Keratinocyte (primary cell): ENCODE measurements around the gene ZBTB20. TPM values are rescaled to one million over a fixed set of nuclear protein-coding genes. Genes with fewer than 3 reads are reported as not detected.

Experiments used
- DNase-seq: peaks from one replicate; pipeline ENCODE4 v3.0.0-alpha.2; 2011; ENCODE audit warnings: low read depth, missing footprints, low spot score
- FAIRE-seq: peaks from 2 replicates; lab custom pipeline; 2011; peaks lifted over from hg19 to GRCh38; lab: Jason Lieb, UNC
- H2AFZ ChIP-seq: 2 replicates; pipeline ENCODE4 v1.6.0; 2012; ENCODE audit warnings: low read length, control low read depth, inconsistent platforms; ENCODE audit not compliant: control insufficient read depth
- H3K27ac ChIP-seq: 2 replicates; pipeline ENCODE4 v1.5.1; 2011; ENCODE audit warnings: low read length; ENCODE audit not compliant: control insufficient read depth, insufficient read depth
- H3K27me3 ChIP-seq: 3 replicates; pipeline ENCODE4 v1.6.0; 2011; ENCODE audit warnings: low read length; ENCODE audit not compliant: control insufficient read depth, insufficient read depth; ENCODE audit errors: extremely low read depth
- H3K36me3 ChIP-seq, 2 experiments: 2 replicates in 1 of 2; 3 replicates in 1 of 2; pipeline ENCODE4 v1.5.1; 2011; ENCODE audit warnings: low read length in 2 of 2, mild to moderate bottlenecking in 1 of 2; ENCODE audit not compliant: control insufficient read depth in 2 of 2, insufficient read depth in 2 of 2; ENCODE audit errors: extremely low read depth in 1 of 2
- H3K4me1 ChIP-seq: 3 replicates; pipeline ENCODE4 v1.5.1; 2011; ENCODE audit warnings: low read length; ENCODE audit not compliant: control insufficient read depth, insufficient read depth; ENCODE audit errors: extremely low read depth
- H3K4me2 ChIP-seq: 3 replicates; pipeline ENCODE4 v1.6.0; 2011; ENCODE audit warnings: low read depth, low read length; ENCODE audit not compliant: control insufficient read depth, insufficient read depth; ENCODE audit errors: extremely low read depth
- H3K4me3 ChIP-seq, 3 experiments: fragments of 200-600 bp in 1 of 3; sonication (generic) in 1 of 3; 2 replicates in 2 of 3; 3 replicates in 1 of 3; pipeline ENCODE4 v1.5.1; 2011 to 2016; ENCODE audit warnings: low read length in 3 of 3, mild to moderate bottlenecking in 3 of 3, control low read depth in 2 of 3, inconsistent platforms in 1 of 3, low read depth in 1 of 3, mixed read lengths in 1 of 3, mixed run types in 1 of 3, moderate library complexity in 1 of 3; ENCODE audit not compliant: control insufficient read depth in 2 of 3, insufficient read depth in 2 of 3; ENCODE audit errors: extremely low read depth in 1 of 3
- H3K79me2 ChIP-seq: 2 replicates; pipeline ENCODE4 v1.6.0; 2012; ENCODE audit warnings: low read length; ENCODE audit not compliant: control insufficient read depth, insufficient read depth
- H3K9ac ChIP-seq: 3 replicates; pipeline ENCODE4 v1.6.0; 2011; ENCODE audit warnings: low read length; ENCODE audit not compliant: control insufficient read depth, insufficient read depth; ENCODE audit errors: extremely low read depth
- H3K9me1 ChIP-seq: 3 replicates; pipeline ENCODE4 v1.6.0; 2011; ENCODE audit warnings: low read length; ENCODE audit not compliant: control insufficient read depth, insufficient read depth; ENCODE audit errors: extremely low read depth
- H3K9me3 ChIP-seq: 2 replicates; pipeline ENCODE4 v1.5.1; 2012; ENCODE audit warnings: low read depth, low read length; ENCODE audit not compliant: control insufficient read depth
- H4K20me1 ChIP-seq: 3 replicates; pipeline ENCODE4 v1.6.0; 2011; ENCODE audit warnings: low read length; ENCODE audit not compliant: control insufficient read depth, insufficient read depth; ENCODE audit errors: extremely low read depth
- EZH2 ChIP-seq: IDR thresholded peaks from one replicate; pipeline ENCODE4 v1.6.1; 2012; ENCODE audit warnings: inconsistent platforms, mild to moderate bottlenecking, low read length, moderate library complexity
- dilution Hi-C: fragments of 300-500 bp; cut with MboI; formaldehyde crosslinking; loops from one replicate; pipeline ENCODE4 v1.7.0; 2020; ENCODE audit warnings: low sequenced_read_pairs; ENCODE audit not compliant: extremely low pct_ligation_motif_present
- polyA plus RNA-seq, 5 experiments: library from polyadenylated mRNA; depleted of rRNA in 3 of 5; stranded (reverse) in 3 of 5; stranded (forward) in 1 of 5; unstranded in 1 of 5; fragments of >200 nt; gene quantifications; 1 replicate in 1 of 5; 2 replicates in 3 of 5; 3 replicates in 1 of 5; pipeline versions ENCODE4 v1.2.1 to v1.2.3, GENCODE V29; 2011 to 2012; ENCODE audit warnings: missing spikeins in 2 of 5, low read depth in 1 of 5, low replicate concordance in 1 of 5
- TF ChIP-seq, protein P1 (sequence below), 3 experiments: IDR thresholded peaks in 1 of 3; conservative IDR thresholded peaks in 1 of 3; optimal IDR thresholded peaks in 1 of 3; 2 replicates in 2 of 3; 3 replicates in 1 of 3; pipeline versions ENCODE3 to v1.5.1; 2011; ENCODE audit warnings: low read length in 3 of 3, mild to moderate bottlenecking in 3 of 3, moderate library complexity in 2 of 3, control low read depth in 1 of 3, inconsistent platforms in 1 of 3; ENCODE audit not compliant: insufficient read depth in 2 of 3; ENCODE audit errors: extremely low read depth in 1 of 3

Gene ZBTB20
- polyA plus RNA-seq, 1 donor (not counting 4 experiments of a cell fraction or from before 2014, with no cell fraction given), result 0.52 TPM

DNA sequence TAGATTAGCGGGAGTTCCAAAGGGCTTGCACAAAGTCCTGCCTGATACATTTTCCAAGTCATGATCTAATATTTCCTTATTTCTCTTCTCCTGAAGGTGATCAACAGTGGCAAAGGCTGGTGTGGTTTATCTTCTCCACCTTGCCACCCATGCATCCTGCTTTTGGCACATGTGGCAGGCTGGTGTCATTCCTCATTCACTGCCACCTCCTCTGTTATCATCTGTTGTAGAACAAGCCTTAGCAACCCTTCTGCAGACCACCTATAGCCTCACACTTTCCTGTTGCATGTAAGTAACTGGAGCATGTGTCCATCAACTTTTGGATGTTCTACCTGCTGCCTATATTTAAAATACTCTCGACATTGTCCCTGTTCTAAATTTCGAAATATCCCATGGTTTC, 294.1 kb downstream of the ZBTB20 start:
- DNase-seq (no peak), FAIRE-seq (no peak)
- dilution Hi-C loops, result no loop called here
- H4K20me1 ChIP-seq, result no peaks in the 10 kb centered on the region
- H3K27me3 ChIP-seq, result no peaks in the 10 kb centered on the region
- H2AFZ ChIP-seq, result no peak overlapping the region
- H3K79me2 ChIP-seq, result no peaks in the 10 kb centered on the region
- no peak overlapping the region for H3K4me2 ChIP-seq
- H3K9ac ChIP-seq, result no peak overlapping the region
- TF ChIP-seq, protein P1, sequence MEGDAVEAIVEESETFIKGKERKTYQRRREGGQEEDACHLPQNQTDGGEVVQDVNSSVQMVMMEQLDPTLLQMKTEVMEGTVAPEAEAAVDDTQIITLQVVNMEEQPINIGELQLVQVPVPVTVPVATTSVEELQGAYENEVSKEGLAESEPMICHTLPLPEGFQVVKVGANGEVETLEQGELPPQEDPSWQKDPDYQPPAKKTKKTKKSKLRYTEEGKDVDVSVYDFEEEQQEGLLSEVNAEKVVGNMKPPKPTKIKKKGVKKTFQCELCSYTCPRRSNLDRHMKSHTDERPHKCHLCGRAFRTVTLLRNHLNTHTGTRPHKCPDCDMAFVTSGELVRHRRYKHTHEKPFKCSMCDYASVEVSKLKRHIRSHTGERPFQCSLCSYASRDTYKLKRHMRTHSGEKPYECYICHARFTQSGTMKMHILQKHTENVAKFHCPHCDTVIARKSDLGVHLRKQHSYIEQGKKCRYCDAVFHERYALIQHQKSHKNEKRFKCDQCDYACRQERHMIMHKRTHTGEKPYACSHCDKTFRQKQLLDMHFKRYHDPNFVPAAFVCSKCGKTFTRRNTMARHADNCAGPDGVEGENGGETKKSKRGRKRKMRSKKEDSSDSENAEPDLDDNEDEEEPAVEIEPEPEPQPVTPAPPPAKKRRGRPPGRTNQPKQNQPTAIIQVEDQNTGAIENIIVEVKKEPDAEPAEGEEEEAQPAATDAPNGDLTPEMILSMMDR (optimal IDR thresholded peaks at IDR 0.05 in 1 of 3, IDR thresholded peaks at IDR 0.05 in 1 of 3, conservative IDR thresholded peaks at IDR 0.05 in 1 of 3; ENCODE audit: extremely low read depth in 1 of 3, insufficient read depth in 2 of 3, low read length in 3 of 3), result no peak
- TF ChIP-seq EZH2, result no peak
- H3K9me1 ChIP-seq, result no peaks in the 10 kb centered on the region
- H3K4me3 ChIP-seq, result no peak overlapping the region
- no peak overlapping the region for H3K27ac ChIP-seq
- no peaks in the 10 kb centered on the region for H3K36me3 ChIP-seq
- H3K9me3 ChIP-seq, result no peaks in the 10 kb centered on the region
- no peaks in the 10 kb centered on the region for H3K4me1 ChIP-seq

DNA sequence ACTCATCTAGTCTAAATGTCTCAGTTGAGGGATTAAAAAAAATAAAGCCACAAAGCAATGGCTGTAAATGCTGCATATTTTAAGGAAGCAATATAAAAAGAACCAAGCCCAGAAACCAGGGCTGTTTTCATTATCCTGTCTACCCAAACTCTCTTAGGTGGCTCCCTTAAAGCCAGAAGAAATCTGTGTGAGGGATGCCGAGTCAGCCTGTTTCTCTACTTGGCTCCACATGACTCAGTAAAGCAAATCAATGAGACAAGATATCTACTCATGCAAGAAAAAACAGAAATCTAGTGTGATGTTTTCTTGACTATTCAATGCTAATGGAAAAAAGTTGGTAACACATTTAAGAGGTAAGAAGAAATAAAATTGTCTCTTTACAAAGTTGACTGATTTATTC, 296.2 kb downstream of the ZBTB20 start:
- Histone ChIP-seq H3K27ac (no peak overlapping the region), H3K4me1 (no peaks in the 10 kb centered on the region), H3K36me3 (no peaks in the 10 kb centered on the region), H3K27me3 (no peaks in the 10 kb centered on the region), H3K4me2 (no peak overlapping the region), H3K9me1 (no peaks in the 10 kb centered on the region), H3K9me3 (no peaks in the 10 kb centered on the region), H3K79me2 (no peaks in the 10 kb centered on the region), H3K9ac (no peak overlapping the region), H3K4me3 (no peak overlapping the region), H4K20me1 (no peaks in the 10 kb centered on the region), H2AFZ (no peak overlapping the region)
- dilution Hi-C loops, result no loop called here
- DNase-seq (no peak), FAIRE-seq (no peak)
- no peak for TF ChIP-seq EZH2
- TF ChIP-seq, protein P1 (optimal IDR thresholded peaks at IDR 0.05 in 1 of 3, IDR thresholded peaks at IDR 0.05 in 1 of 3, conservative IDR thresholded peaks at IDR 0.05 in 1 of 3; ENCODE audit: extremely low read depth in 1 of 3, insufficient read depth in 2 of 3, low read length in 3 of 3), result no peak
